ENCODE data around the gene REXO4. TPM values are rescaled to one million over a fixed set of nuclear protein-coding genes. Genes with fewer than 3 reads are reported as not detected.

Gene REXO4
- total RNA-seq, 2 donors from 2014 or later: 30.2 to 36.5 TPM

- peak; percentile 74 for DNase-seq
- peaks cover 2% of the 10 kb centered on the region for H3K4me1 ChIP-seq (ENCODE audit: control insufficient read depth, insufficient read depth, low read length)
- H3K9me3 ChIP-seq (ENCODE audit: control insufficient read depth, low read length): no peaks in the 10 kb centered on the region
- Mint-ChIP-seq H3K4me3 (no peak overlapping the region), H3K27ac (no peak overlapping the region), H3K9me3 (no peaks in the 10 kb centered on the region), H3K27me3 (ENCODE audit: insufficient read depth) (peaks cover 2% of the 10 kb centered on the region), H3K4me1 (no peaks in the 10 kb centered on the region), H3K36me3 (ENCODE audit: low read depth) (no peaks in the 10 kb centered on the region)
- TF ChIP-seq CTCF (conservative IDR thresholded peaks at IDR 0.05): peak; percentile 60
- no peak overlapping the region for H3K27ac ChIP-seq (ENCODE audit: low read depth, low read length)
- no peaks in the 10 kb centered on the region for H3K27me3 ChIP-seq (ENCODE audit: control insufficient read depth, insufficient read depth, low read length, poor library complexity, severe bottlenecking)
- H3K9ac ChIP-seq (ENCODE audit: extremely low read depth, low read length, poor library complexity, severe bottlenecking): no peak overlapping the region
- no peak overlapping the region for H3K4me3 ChIP-seq (ENCODE audit: low read length)
- H3K36me3 ChIP-seq (ENCODE audit: control insufficient read depth, insufficient read depth, low read length): no peaks in the 10 kb centered on the region
- WGBS, 2 experiments (ENCODE audit: insufficient coverage in 1 of 2, insufficient read length in 1 of 2): 89 to 96% methylated on average over 4 to 9 of the region's 9 CpGs
These were observed 38.6 kb upstream of the REXO4 start for GRCh38 chr9:133456409-133456808.

- no peak overlapping the region for H3K4me3 Mint-ChIP-seq
- Histone ChIP-seq H3K9ac (ENCODE audit: extremely low read depth, low read length, poor library complexity, severe bottlenecking) (no peak overlapping the region), H3K9me3 (ENCODE audit: control insufficient read depth, low read length) (no peaks in the 10 kb centered on the region), H3K4me3 (ENCODE audit: low read length) (no peak overlapping the region), H3K27me3 (ENCODE audit: control insufficient read depth, insufficient read depth, low read length, poor library complexity, severe bottlenecking) (no peaks in the 10 kb centered on the region), H3K27ac (ENCODE audit: low read depth, low read length) (no peak overlapping the region), H3K36me3 (ENCODE audit: control insufficient read depth, insufficient read depth, low read length) (no peaks in the 10 kb centered on the region), H3K4me1 (ENCODE audit: control insufficient read depth, insufficient read depth, low read length) (no peaks in the 10 kb centered on the region)
- peaks cover 2% of the 10 kb centered on the region for H3K27me3 Mint-ChIP-seq (ENCODE audit: insufficient read depth)
- H3K27ac Mint-ChIP-seq: no peak overlapping the region
- no peak for DNase-seq
- no peaks in the 10 kb centered on the region for H3K4me1 Mint-ChIP-seq
- WGBS, 2 experiments (ENCODE audit: insufficient coverage in 1 of 2, insufficient read length in 1 of 2): 90 to 98% methylated on average over 5 to 11 of the region's 11 CpGs
- no peaks in the 10 kb centered on the region for H3K9me3 Mint-ChIP-seq
- H3K36me3 Mint-ChIP-seq (ENCODE audit: low read depth): no peaks in the 10 kb centered on the region
- no peak for TF ChIP-seq CTCF (conservative IDR thresholded peaks at IDR 0.05)
These were observed 38.1 kb upstream of the REXO4 start for GRCh38 chr9:133455936-133456335.

- Histone ChIP-seq H3K27me3 (ENCODE audit: control insufficient read depth, insufficient read depth, low read length, poor library complexity, severe bottlenecking) (no peaks in the 10 kb centered on the region), H3K4me1 (ENCODE audit: control insufficient read depth, insufficient read depth, low read length) (no peaks in the 10 kb centered on the region), H3K9me3 (ENCODE audit: control insufficient read depth, low read length) (no peaks in the 10 kb centered on the region), H3K9ac (ENCODE audit: extremely low read depth, low read length, poor library complexity, severe bottlenecking) (no peak overlapping the region), H3K4me3 (ENCODE audit: low read length) (no peak overlapping the region), H3K36me3 (ENCODE audit: control insufficient read depth, insufficient read depth, low read length) (no peaks in the 10 kb centered on the region), H3K27ac (ENCODE audit: low read depth, low read length) (no peak overlapping the region)
- H3K27ac Mint-ChIP-seq: no peak overlapping the region
- TF ChIP-seq CTCF (conservative IDR thresholded peaks at IDR 0.05): no peak
- H3K4me1 Mint-ChIP-seq: no peaks in the 10 kb centered on the region
- no peak overlapping the region for H3K4me3 Mint-ChIP-seq
- H3K36me3 Mint-ChIP-seq (ENCODE audit: low read depth): no peaks in the 10 kb centered on the region
- peaks cover 2% of the 10 kb centered on the region for H3K27me3 Mint-ChIP-seq (ENCODE audit: insufficient read depth)
- no peaks in the 10 kb centered on the region for H3K9me3 Mint-ChIP-seq
- 93 to 95% methylated on average over 10 to 20 of the region's 20 CpGs for WGBS, 2 experiments (ENCODE audit: insufficient coverage in 1 of 2, insufficient read length in 1 of 2)
- no peak for DNase-seq
These were observed 37.3 kb upstream of the REXO4 start for GRCh38 chr9:133454943-133455673.
